ENCODE results near the gene NUP54.

DNA sequence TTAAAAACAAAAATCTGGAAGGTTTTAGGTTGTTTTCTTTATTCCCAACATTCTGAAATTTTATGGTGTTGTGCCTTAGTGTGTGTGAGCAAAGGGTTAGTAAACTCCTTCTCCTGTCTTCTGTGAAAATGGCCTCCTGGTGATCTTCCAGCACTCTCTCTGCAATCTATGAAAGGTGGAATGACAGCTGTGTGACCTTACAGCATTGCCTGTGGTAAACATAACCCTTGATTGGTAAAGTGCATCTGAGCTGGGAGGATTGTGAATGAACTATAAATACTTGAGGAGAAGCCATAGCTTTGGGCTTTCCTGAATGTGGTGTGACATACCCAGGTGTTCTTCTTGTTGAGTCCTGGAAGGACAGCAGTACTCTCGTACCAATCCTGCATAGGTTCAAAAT lies 63.7 kb downstream of the NUP54 start:
- TF ChIP-seq TCF7L2 (IDR thresholded peaks at IDR 0.05; ENCODE audit: low read depth, low read length) (no peak), CREM (IDR thresholded peaks at IDR 0.05; ENCODE audit: low read depth) (no peak), CTCF (IDR thresholded peaks at IDR 0.05 in 2 of 3, conservative IDR thresholded peaks at IDR 0.05 in 1 of 3; ENCODE audit: insufficient read depth in 2 of 3, low read depth in 1 of 3, low read length in 3 of 3) (no peak), NEUROD1 (IDR thresholded peaks at IDR 0.05; ENCODE audit: borderline replicate concordance, low read depth, low read length, partially characterized antibody) (no peak), PHF20 (IDR thresholded peaks at IDR 0.05; ENCODE audit: partially characterized antibody) (no peak), ESRRA (IDR thresholded peaks at IDR 0.05; ENCODE audit: borderline replicate concordance, low read depth) (no peak), IFI16 (CRISPR knock-in tag; IDR thresholded peaks at IDR 0.05) (no peak), SAFB2 (IDR thresholded peaks at IDR 0.05; ENCODE audit: borderline replicate concordance, low read depth, low read length, severe bottlenecking) (no peak), KAT8 (IDR thresholded peaks at IDR 0.05; ENCODE audit: low read depth) (no peak)
- TF ChIP-seq, protein P1, sequence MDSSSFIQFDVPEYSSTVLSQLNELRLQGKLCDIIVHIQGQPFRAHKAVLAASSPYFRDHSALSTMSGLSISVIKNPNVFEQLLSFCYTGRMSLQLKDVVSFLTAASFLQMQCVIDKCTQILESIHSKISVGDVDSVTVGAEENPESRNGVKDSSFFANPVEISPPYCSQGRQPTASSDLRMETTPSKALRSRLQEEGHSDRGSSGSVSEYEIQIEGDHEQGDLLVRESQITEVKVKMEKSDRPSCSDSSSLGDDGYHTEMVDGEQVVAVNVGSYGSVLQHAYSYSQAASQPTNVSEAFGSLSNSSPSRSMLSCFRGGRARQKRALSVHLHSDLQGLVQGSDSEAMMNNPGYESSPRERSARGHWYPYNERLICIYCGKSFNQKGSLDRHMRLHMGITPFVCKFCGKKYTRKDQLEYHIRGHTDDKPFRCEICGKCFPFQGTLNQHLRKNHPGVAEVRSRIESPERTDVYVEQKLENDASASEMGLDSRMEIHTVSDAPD (CRISPR knock-in tag; IDR thresholded peaks at IDR 0.05) = no peak

Data from K562 (cell line).